A549 treated with RU486 at 1 μM for 4 hours (cell line): ENCODE measurements around the gene EFNB2. TPM values are rescaled to one million over a fixed set of nuclear protein-coding genes. Genes with fewer than 3 reads are reported as not detected.

Experiments used
- total RNA-seq: library from RNA; stranded (reverse); fragments of 200-300 nt; extraction: Qiagen RNA extraction; gene quantifications from 5 replicates; pipeline ENCODE4 v1.2.3, GENCODE V29; 2022; ENCODE audit warnings: low read depth

Gene EFNB2
- total RNA-seq, result 2.2 to 3.2 TPM (median 2.8 TPM) in 5 replicates

GRCh38 chr13:106535552-106536243 lies at the start of gene EFNB2:
Gene EFNB2 (minus strand): TSS chr13:106535662. CDS start chr13:106534964, 698 bp downstream.

GRCh38 chr13:106567474-106568298 lies 32.2 kb upstream of the EFNB2 start, which contains the start of gene ARGLU1:
Gene ARGLU1 (minus strand): TSS chr13:106568137. CDS start chr13:106567919, 218 bp downstream.

Other genes starting within 250 kb of the EFNB2 start
- 38.2 to 47.1 TPM (median 40.3 TPM) in 5 replicates for gene ARGLU1, start 32.5 kb upstream of the EFNB2 start, total RNA-seq